ENCODE data around the gene VWA5B2.

DNA sequence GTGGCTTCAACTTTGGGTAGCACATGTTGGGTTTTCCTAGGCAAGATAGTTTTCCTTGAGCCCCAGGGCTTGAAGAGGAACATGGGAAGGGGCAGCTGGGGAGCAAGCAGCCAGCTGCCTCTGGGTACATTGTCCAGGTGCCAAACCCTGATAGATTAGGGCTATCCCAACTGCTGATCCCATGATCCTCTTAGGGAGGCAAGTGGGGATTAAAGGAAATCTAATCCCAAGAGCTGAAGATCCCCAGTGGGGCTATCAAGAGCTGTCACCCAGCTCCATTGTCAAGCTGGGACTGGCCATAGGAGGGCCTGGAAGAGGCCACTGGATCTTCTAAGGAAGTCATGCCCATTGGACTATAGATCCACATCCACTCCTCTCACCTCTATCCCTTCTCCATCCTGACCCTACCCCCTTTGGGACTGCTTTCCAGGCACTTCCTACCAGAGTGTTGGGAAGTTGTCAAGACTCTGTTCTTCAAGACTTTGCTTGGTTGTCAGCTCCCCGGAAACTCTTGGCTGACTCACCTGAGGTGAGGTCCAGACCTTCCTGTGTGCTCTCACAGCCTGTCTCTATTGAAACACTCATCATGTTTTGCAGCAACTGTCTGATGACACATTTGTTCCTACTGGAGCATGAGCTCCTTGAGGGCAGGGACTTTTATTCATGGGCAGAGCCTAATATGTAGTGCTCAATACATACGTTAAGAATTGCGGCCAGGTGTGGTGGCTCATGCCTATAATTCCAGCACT lies 26.1 kb downstream of the VWA5B2 start:
- TF ChIP-seq, protein P1, sequence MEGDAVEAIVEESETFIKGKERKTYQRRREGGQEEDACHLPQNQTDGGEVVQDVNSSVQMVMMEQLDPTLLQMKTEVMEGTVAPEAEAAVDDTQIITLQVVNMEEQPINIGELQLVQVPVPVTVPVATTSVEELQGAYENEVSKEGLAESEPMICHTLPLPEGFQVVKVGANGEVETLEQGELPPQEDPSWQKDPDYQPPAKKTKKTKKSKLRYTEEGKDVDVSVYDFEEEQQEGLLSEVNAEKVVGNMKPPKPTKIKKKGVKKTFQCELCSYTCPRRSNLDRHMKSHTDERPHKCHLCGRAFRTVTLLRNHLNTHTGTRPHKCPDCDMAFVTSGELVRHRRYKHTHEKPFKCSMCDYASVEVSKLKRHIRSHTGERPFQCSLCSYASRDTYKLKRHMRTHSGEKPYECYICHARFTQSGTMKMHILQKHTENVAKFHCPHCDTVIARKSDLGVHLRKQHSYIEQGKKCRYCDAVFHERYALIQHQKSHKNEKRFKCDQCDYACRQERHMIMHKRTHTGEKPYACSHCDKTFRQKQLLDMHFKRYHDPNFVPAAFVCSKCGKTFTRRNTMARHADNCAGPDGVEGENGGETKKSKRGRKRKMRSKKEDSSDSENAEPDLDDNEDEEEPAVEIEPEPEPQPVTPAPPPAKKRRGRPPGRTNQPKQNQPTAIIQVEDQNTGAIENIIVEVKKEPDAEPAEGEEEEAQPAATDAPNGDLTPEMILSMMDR (IDR thresholded peaks at IDR 0.05) = no peak
- TF ChIP-seq POLR2A (IDR thresholded peaks at IDR 0.05) = no peak

Measured in lower leg skin (tissue), 3 donors.